Loucy (cell line): ENCODE data around the gene TBC1D22A.

Experiments used
- H2AFZ ChIP-seq: fragments of 200-600 bp; sonication (generic); 2 replicates; pipeline ENCODE4 v1.6.0; 2016; ENCODE audit warnings: antibody characterized with exemption, mild to moderate bottlenecking, low read length, moderate library complexity
- H3F3A ChIP-seq: fragments of 200-600 bp; 2 replicates; pipeline ENCODE4 v1.6.0; 2016; ENCODE audit warnings: antibody characterized with exemption, low read depth, mild to moderate bottlenecking
- H3K27me3 ChIP-seq: fragments of 200-600 bp; sonication (generic); 2 replicates; pipeline ENCODE4 v1.6.1; 2014; ENCODE audit warnings: low read length, mild to moderate bottlenecking; ENCODE audit not compliant: insufficient read depth, poor library complexity, severe bottlenecking
- H3K36me3 ChIP-seq: fragments of 200-600 bp; sonication (generic); 2 replicates; pipeline ENCODE4 v1.6.1; 2016; ENCODE audit warnings: low read length; ENCODE audit not compliant: insufficient read depth
- H3K4me1 ChIP-seq: fragments of 200-600 bp; sonication (generic); 2 replicates; pipeline ENCODE4 v1.5.1; 2014; ENCODE audit warnings: low read length, mild to moderate bottlenecking; ENCODE audit not compliant: insufficient read depth, poor library complexity, severe bottlenecking
- H3K4me2 ChIP-seq: fragments of 200-600 bp; sonication (generic); 2 replicates; pipeline ENCODE4 v1.6.0; 2014; ENCODE audit warnings: antibody characterized with exemption, low read length, low read depth, mild to moderate bottlenecking; ENCODE audit not compliant: poor library complexity, severe bottlenecking
- H3K4me3 ChIP-seq: fragments of 200-600 bp; sonication (generic); 2 replicates; pipeline ENCODE4 v1.5.1; 2014; ENCODE audit warnings: low read length, mild to moderate bottlenecking, mixed read lengths; ENCODE audit not compliant: poor library complexity, severe bottlenecking
- H3K79me2 ChIP-seq: fragments of 200-600 bp; sonication (generic); 2 replicates; pipeline ENCODE4 v1.6.1; 2014; ENCODE audit warnings: low read length; ENCODE audit not compliant: insufficient read depth
- H3K9ac ChIP-seq: fragments of 200-600 bp; sonication (generic); 2 replicates; pipeline ENCODE4 v1.6.0; 2014; ENCODE audit warnings: mild to moderate bottlenecking, low read depth, low read length, moderate library complexity; ENCODE audit not compliant: poor library complexity, severe bottlenecking
- H3K9me2 ChIP-seq: fragments of 200-600 bp; sonication (generic); replicated peaks from 2 replicates; pipeline ENCODE4 v1.6.1; 2016; ENCODE audit warnings: low read depth, low read length, mixed read lengths
- H3K9me3 ChIP-seq: fragments of 200-600 bp; sonication (generic); 2 replicates; pipeline ENCODE4 v1.6.1; 2014; ENCODE audit warnings: mild to moderate bottlenecking, antibody characterized with exemption, low read length, low read depth; ENCODE audit not compliant: insufficient read depth
- H4K20me1 ChIP-seq: fragments of 200-600 bp; sonication (generic); 2 replicates; pipeline ENCODE4 v1.6.0; 2014; ENCODE audit warnings: antibody characterized with exemption, low read length, mild to moderate bottlenecking; ENCODE audit not compliant: insufficient read depth, poor library complexity, severe bottlenecking
- EZH2phosphoT487 ChIP-seq: fragments of 200-600 bp; IDR thresholded peaks from 2 replicates; pipeline ENCODE4 v1.6.1; 2018; ENCODE audit warnings: antibody characterized with exemption, mild to moderate bottlenecking, moderate library complexity, borderline replicate concordance
- TF ChIP-seq, protein P1 (sequence below): fragments of 200-600 bp; sonication (generic); conservative IDR thresholded peaks from 2 replicates; pipeline ENCODE4 v1.5.1; 2014; ENCODE audit warnings: mild to moderate bottlenecking, antibody characterized with exemption, low read length

TBC1D22A gene

DNA sequence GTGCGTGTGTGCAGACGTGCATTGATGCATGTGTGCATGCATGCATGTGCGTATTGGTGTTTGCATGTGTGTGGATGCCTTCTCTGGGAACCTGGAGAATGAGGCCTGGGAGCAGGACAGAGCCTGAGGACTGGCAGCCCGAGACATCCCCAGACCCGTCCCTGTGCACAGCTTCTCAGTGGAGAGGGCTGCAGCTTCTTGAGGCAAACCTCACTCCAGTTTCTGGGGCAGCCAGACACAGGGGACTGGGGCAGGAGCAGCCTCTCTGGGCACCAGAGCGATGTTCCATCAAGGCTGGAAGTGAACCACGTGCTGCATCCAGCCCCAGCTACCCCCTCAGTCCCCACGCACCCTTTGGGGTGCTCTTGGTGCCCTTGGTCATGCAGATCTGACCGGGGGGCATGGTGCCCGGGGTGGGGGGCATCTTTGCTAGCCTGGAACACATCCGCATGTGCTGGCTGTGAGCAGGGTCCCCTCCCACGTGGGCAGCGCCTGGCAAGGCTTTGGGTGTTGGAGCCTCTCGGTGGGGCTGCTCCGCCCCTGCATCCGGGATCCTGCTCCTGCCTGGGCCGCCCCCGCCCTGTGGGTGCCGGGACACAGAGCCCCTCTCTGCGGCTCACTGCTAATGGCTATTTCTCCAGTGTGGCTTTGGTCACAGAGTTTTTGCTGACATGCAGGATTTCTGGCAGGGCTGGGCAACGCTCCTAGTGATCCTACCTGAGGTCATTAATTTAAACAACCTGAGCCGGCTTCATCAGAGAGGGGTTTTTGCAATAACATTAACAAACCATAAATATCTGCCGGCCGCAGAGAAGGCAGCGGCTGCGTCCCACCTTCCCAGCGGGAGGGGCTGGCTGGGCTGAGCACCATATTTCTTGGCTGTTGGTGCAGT is 434.7 kb downstream of the TBC1D22A start:
- H4K20me1 ChIP-seq: no peaks in the 10 kb centered on the region
- no peaks in the 10 kb centered on the region for H3K9me2 ChIP-seq
- no peak for TF ChIP-seq EZH2phosphoT487
- TF ChIP-seq, protein P1, sequence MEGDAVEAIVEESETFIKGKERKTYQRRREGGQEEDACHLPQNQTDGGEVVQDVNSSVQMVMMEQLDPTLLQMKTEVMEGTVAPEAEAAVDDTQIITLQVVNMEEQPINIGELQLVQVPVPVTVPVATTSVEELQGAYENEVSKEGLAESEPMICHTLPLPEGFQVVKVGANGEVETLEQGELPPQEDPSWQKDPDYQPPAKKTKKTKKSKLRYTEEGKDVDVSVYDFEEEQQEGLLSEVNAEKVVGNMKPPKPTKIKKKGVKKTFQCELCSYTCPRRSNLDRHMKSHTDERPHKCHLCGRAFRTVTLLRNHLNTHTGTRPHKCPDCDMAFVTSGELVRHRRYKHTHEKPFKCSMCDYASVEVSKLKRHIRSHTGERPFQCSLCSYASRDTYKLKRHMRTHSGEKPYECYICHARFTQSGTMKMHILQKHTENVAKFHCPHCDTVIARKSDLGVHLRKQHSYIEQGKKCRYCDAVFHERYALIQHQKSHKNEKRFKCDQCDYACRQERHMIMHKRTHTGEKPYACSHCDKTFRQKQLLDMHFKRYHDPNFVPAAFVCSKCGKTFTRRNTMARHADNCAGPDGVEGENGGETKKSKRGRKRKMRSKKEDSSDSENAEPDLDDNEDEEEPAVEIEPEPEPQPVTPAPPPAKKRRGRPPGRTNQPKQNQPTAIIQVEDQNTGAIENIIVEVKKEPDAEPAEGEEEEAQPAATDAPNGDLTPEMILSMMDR: no peak
- no peaks in the 10 kb centered on the region for H3K27me3 ChIP-seq
- H3K4me3 ChIP-seq: no peak overlapping the region
- H3F3A ChIP-seq: no peaks in the 10 kb centered on the region
- H3K4me2 ChIP-seq: no peak overlapping the region
- no peak overlapping the region for H3K9ac ChIP-seq
- H2AFZ ChIP-seq: no peak overlapping the region
- no peaks in the 10 kb centered on the region for H3K4me1 ChIP-seq
- no peaks in the 10 kb centered on the region for H3K36me3 ChIP-seq
- H3K79me2 ChIP-seq: no peaks in the 10 kb centered on the region
- H3K9me3 ChIP-seq: no peaks in the 10 kb centered on the region

- Histone ChIP-seq H2AFZ (no peak overlapping the region), H3K9me3 (no peaks in the 10 kb centered on the region), H3K9ac (no peak overlapping the region), H4K20me1 (no peaks in the 10 kb centered on the region), H3K4me1 (no peaks in the 10 kb centered on the region), H3K36me3 (no peaks in the 10 kb centered on the region), H3K27me3 (no peaks in the 10 kb centered on the region), H3K9me2 (no peaks in the 10 kb centered on the region), H3K79me2 (no peaks in the 10 kb centered on the region), H3K4me3 (no peak overlapping the region), H3F3A (no peaks in the 10 kb centered on the region), H3K4me2 (no peak overlapping the region)
- TF ChIP-seq, protein P1: no peak
- no peak for TF ChIP-seq EZH2phosphoT487
These were observed 435.5 kb downstream of the TBC1D22A start for GRCh38 chr22:47197773-47198500.

DNA sequence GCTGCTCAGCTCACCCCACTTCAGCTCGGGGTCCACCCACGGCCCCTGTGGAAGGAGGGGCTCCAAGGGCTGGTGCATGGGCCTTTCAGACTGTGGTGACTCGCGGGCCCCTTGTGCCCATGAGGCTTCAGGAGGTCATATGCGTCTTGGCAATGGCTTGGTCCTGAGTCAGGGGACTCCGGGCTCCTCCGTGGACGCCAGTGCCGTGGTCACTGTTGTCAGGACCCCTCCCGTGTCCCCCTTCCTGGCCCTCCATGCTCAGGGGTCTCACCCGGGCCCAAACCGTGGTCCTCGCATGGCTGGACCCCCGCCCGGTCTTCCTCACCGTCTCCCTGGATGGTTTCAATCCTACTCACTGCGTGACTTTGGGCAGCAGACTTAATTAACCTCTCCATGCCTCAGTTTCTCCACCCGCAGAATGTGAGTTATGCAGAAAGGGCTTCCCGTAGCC is 436.4 kb downstream of the TBC1D22A start:
- no peak overlapping the region for H3K4me3 ChIP-seq
- H3K36me3 ChIP-seq: no peaks in the 10 kb centered on the region
- no peaks in the 10 kb centered on the region for H3K4me1 ChIP-seq
- no peak overlapping the region for H3K9ac ChIP-seq
- H3F3A ChIP-seq: no peaks in the 10 kb centered on the region
- no peak for TF ChIP-seq EZH2phosphoT487
- TF ChIP-seq, protein P1: no peak
- no peaks in the 10 kb centered on the region for H3K27me3 ChIP-seq
- no peak overlapping the region for H2AFZ ChIP-seq
- no peaks in the 10 kb centered on the region for H3K9me3 ChIP-seq
- no peaks in the 10 kb centered on the region for H3K79me2 ChIP-seq
- no peaks in the 10 kb centered on the region for H4K20me1 ChIP-seq
- no peaks in the 10 kb centered on the region for H3K9me2 ChIP-seq
- no peak overlapping the region for H3K4me2 ChIP-seq
